H9 (cell line): ENCODE measurements around the gene WIPF2. TPM values are rescaled to one million over a fixed set of nuclear protein-coding genes. Genes with fewer than 3 reads are reported as not detected.

Experiments
- DNase-seq: peaks from one replicate; pipeline ENCODE4 v3.0.0-alpha.2; 2017
- H2AFZ ChIP-seq: one replicate; pipeline ENCODE4 v1.6.1; 2013; ENCODE audit warnings: mild to moderate bottlenecking, low read length, control low read depth, moderate library complexity
- H2AK5ac ChIP-seq: 2 replicates; pipeline ENCODE4 v1.6.1; 2013; ENCODE audit warnings: low read length, control low read depth, mixed read lengths; ENCODE audit not compliant: insufficient read length
- H2BK120ac ChIP-seq: one replicate; pipeline ENCODE4 v1.6.1; 2013; ENCODE audit warnings: low read depth, mild to moderate bottlenecking, low read length, control low read depth, inconsistent platforms; ENCODE audit not compliant: poor library complexity, severe bottlenecking
- H2BK12ac ChIP-seq: 2 replicates; pipeline ENCODE4 v1.6.1; 2013; ENCODE audit warnings: low read length, control low read depth, mixed read lengths, low read depth; ENCODE audit not compliant: insufficient read length
- H2BK15ac ChIP-seq: 2 replicates; pipeline ENCODE4 v1.6.1; 2013; ENCODE audit warnings: low read depth, low read length, control low read depth
- H2BK20ac ChIP-seq: one replicate; pipeline ENCODE4 v1.6.1; 2013; ENCODE audit warnings: low read depth, mild to moderate bottlenecking, low read length, control low read depth, inconsistent platforms; ENCODE audit not compliant: poor library complexity, severe bottlenecking
- H2BK5ac ChIP-seq: 2 replicates; pipeline ENCODE4 v1.6.1; 2013; ENCODE audit warnings: low read length, control low read depth, mixed read lengths; ENCODE audit not compliant: insufficient read length
- H3K14ac ChIP-seq: 2 replicates; pipeline ENCODE4 v1.6.1; 2013; ENCODE audit warnings: low read length, control low read depth; ENCODE audit not compliant: insufficient read depth
- H3K18ac ChIP-seq: 2 replicates; pipeline ENCODE4 v1.6.1; 2013; ENCODE audit warnings: low read depth, mild to moderate bottlenecking, mixed read lengths, low read length, control low read depth; ENCODE audit not compliant: insufficient read length
- H3K23ac ChIP-seq: 2 replicates; pipeline ENCODE4 v1.6.1; 2013; ENCODE audit warnings: low read length, control low read depth, mixed read lengths, low read depth; ENCODE audit not compliant: insufficient read length
- H3K23me2 ChIP-seq: 2 replicates; pipeline ENCODE4 v1.6.1; 2013; ENCODE audit warnings: low read depth, mild to moderate bottlenecking, mixed read lengths, low read length, control low read depth; ENCODE audit not compliant: insufficient read length, poor library complexity, severe bottlenecking
- H3K27ac ChIP-seq: 2 replicates; pipeline ENCODE4 v1.5.1; 2013; ENCODE audit warnings: low read length, control low read depth, mixed read lengths, low read depth; ENCODE audit not compliant: insufficient read length
- H3K27me3 ChIP-seq: 2 replicates; pipeline ENCODE4 v1.6.1; 2013; ENCODE audit warnings: low read length, control low read depth, inconsistent platforms; ENCODE audit not compliant: insufficient read depth
- H3K4ac ChIP-seq: 2 replicates; pipeline ENCODE4 v1.6.1; 2013; ENCODE audit warnings: low read depth, mild to moderate bottlenecking, control low read depth, inconsistent platforms, low read length, moderate library complexity
- H3K4me1 ChIP-seq: 2 replicates; pipeline ENCODE4 v1.6.1; 2013; ENCODE audit warnings: low read length, control low read depth, inconsistent platforms; ENCODE audit not compliant: insufficient read depth
- H3K4me2 ChIP-seq: 2 replicates; pipeline ENCODE4 v1.6.1; 2013; ENCODE audit warnings: low read length, control low read depth, mixed read lengths; ENCODE audit not compliant: insufficient read length, insufficient read depth
- H3K56ac ChIP-seq: 2 replicates; pipeline ENCODE4 v1.6.1; 2013; ENCODE audit warnings: low read depth, mild to moderate bottlenecking, mixed read lengths, low read length, control low read depth; ENCODE audit not compliant: insufficient read length
- H3K79me1 ChIP-seq: 2 replicates; pipeline ENCODE4 v1.6.1; 2013; ENCODE audit warnings: low read depth, mild to moderate bottlenecking, moderate library complexity, low read length, control low read depth, inconsistent platforms; ENCODE audit not compliant: insufficient read depth, poor library complexity, severe bottlenecking
- H3K79me2 ChIP-seq: 2 replicates; pipeline ENCODE4 v1.6.1; 2013; ENCODE audit warnings: low read length, control low read depth, inconsistent platforms; ENCODE audit not compliant: insufficient read depth
- H3K9ac ChIP-seq: 2 replicates; pipeline ENCODE4 v1.6.1; 2013; ENCODE audit warnings: low read length, control low read depth, mixed read lengths; ENCODE audit not compliant: insufficient read length; ENCODE audit errors: extremely low read depth
- H3K9me3 ChIP-seq: one replicate; pipeline ENCODE4 v1.6.1; 2013; ENCODE audit warnings: low read depth, low read length, inconsistent platforms; ENCODE audit not compliant: control insufficient read depth
- H3T11ph ChIP-seq: one replicate; pipeline ENCODE4 v1.6.1; 2013; ENCODE audit warnings: mild to moderate bottlenecking, low read length, control low read depth, inconsistent platforms
- H4K20me1 ChIP-seq: one replicate; pipeline ENCODE4 v1.6.1; 2013; ENCODE audit not compliant: control insufficient read depth, insufficient read length, insufficient read depth
- H4K5ac ChIP-seq: 2 replicates; pipeline ENCODE4 v1.6.1; 2013; ENCODE audit warnings: low read depth, mild to moderate bottlenecking, mixed read lengths, low read length, control low read depth; ENCODE audit not compliant: insufficient read length
- H4K8ac ChIP-seq: replicated peaks from 2 replicates; pipeline ENCODE4 v1.6.1; 2013; ENCODE audit warnings: low read length, control low read depth, mixed read lengths, low read depth; ENCODE audit not compliant: insufficient read length
- H4K91ac ChIP-seq: 2 replicates; pipeline ENCODE4 v1.6.1; 2013; ENCODE audit warnings: low read depth, mild to moderate bottlenecking, moderate library complexity, mixed read lengths, low read length, control low read depth; ENCODE audit not compliant: insufficient read length
- H3K27ac Mint-ChIP-seq, 3 experiments: 2 replicates in 2 of 3; 3 replicates in 1 of 3; pipeline ENCODE4 v1.8.0; 2020 to 2021; ENCODE audit warnings: mixed read lengths in 3 of 3, mild to moderate bottlenecking in 1 of 3, moderate library complexity in 1 of 3
- H3K27me3 Mint-ChIP-seq: 2 replicates; pipeline ENCODE4 v1.8.0; 2021; ENCODE audit warnings: low read depth, mild to moderate bottlenecking, moderate library complexity, mixed read lengths
- H3K36me3 Mint-ChIP-seq, 3 experiments: 2 replicates in 2 of 3; 3 replicates in 1 of 3; pipeline ENCODE4 v1.8.0; 2020 to 2021; ENCODE audit warnings: low read depth in 3 of 3, mixed read lengths in 3 of 3; ENCODE audit not compliant: insufficient read depth in 1 of 3
- H3K4me1 Mint-ChIP-seq, 2 experiments: 2 replicates each; pipeline ENCODE4 v1.8.0; 2020; ENCODE audit warnings: mixed read lengths in 2 of 2
- H3K4me3 Mint-ChIP-seq, 2 experiments: 2 replicates in 1 of 2; 3 replicates in 1 of 2; pipeline ENCODE4 v1.8.0; 2020 to 2021; ENCODE audit warnings: mild to moderate bottlenecking in 2 of 2, mixed read lengths in 2 of 2, moderate library complexity in 1 of 2
- H3K9me3 Mint-ChIP-seq, 2 experiments: 2 replicates in 1 of 2; 3 replicates in 1 of 2; pipeline ENCODE4 v1.8.0; 2020; ENCODE audit warnings: mild to moderate bottlenecking in 2 of 2, mixed read lengths in 2 of 2, moderate library complexity in 1 of 2
- WGBS: extraction: QIAGEN DNeasy Blood & Tissue Kit; methylation state at CpG from one replicate; pipeline ENCODE4 v1.1.7; 2013; ENCODE audit warnings: missing lambda C conversion rate, low lambda C conversion rate, mixed read lengths; ENCODE audit not compliant: insufficient read length; ENCODE audit errors: extremely low coverage; 5-methylcytosine and 5-hydroxymethylcytosine counted together
- total RNA-seq: library from RNA; stranded (reverse); gene quantifications from 2 replicates; pipeline ENCODE4 v1.2.1, GENCODE V29; 2021
- TF ChIP-seq, protein P1 (sequence below): fragments of 200-600 bp; sonication (generic); conservative IDR thresholded peaks from 3 replicates; pipeline ENCODE4 v1.8.0; 2021; ENCODE audit warnings: antibody characterized with exemption, mild to moderate bottlenecking

The WIPF2 gene
- total RNA-seq, 1 experiment from 2014 or later = 24.2 TPM

DNA sequence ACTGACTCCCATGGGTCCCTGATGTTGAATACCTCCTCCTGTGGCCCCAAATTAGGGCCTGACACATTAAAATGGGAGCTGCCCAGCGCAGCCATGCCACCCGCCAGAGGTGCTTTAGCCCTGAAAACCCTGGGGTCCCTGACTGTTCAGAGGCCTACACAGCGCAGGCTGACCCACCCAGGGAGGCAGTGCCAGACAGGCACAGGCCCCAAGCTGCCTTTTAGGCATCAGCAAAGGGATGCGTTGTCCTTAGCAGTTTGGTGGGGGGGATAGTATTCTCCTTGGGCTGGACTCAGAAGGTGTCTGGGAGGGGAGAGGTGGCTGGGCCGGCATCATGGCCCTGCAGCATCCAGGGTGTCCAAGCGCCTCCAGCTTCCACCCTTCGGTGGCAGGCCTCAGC is 40.4 kb upstream of the WIPF2 start:
- TF ChIP-seq, protein P1, sequence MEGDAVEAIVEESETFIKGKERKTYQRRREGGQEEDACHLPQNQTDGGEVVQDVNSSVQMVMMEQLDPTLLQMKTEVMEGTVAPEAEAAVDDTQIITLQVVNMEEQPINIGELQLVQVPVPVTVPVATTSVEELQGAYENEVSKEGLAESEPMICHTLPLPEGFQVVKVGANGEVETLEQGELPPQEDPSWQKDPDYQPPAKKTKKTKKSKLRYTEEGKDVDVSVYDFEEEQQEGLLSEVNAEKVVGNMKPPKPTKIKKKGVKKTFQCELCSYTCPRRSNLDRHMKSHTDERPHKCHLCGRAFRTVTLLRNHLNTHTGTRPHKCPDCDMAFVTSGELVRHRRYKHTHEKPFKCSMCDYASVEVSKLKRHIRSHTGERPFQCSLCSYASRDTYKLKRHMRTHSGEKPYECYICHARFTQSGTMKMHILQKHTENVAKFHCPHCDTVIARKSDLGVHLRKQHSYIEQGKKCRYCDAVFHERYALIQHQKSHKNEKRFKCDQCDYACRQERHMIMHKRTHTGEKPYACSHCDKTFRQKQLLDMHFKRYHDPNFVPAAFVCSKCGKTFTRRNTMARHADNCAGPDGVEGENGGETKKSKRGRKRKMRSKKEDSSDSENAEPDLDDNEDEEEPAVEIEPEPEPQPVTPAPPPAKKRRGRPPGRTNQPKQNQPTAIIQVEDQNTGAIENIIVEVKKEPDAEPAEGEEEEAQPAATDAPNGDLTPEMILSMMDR = no peak
- H3K36me3 Mint-ChIP-seq = peaks cover 11 to 28% (median 17%) of the 10 kb centered on the region in 3 experiments
- H3K4me2 ChIP-seq = peak overlapping the region; percentile 1

More for the DNA sequence above, 40.4 kb upstream of the WIPF2 start:
- no peak overlapping the region for H3K27ac ChIP-seq
- H3K4ac ChIP-seq = no peak overlapping the region
- no peak overlapping the region for H2BK12ac ChIP-seq
- no peak overlapping the region for H2BK120ac ChIP-seq
- no peaks in the 10 kb centered on the region; the same call in 1 of the 2 replicates for H3K27me3 ChIP-seq
- H3K23ac ChIP-seq = no peak overlapping the region
- no peaks in the 10 kb centered on the region for H3K23me2 ChIP-seq
- H3K27ac Mint-ChIP-seq = 0 out of 7 replicates have a peak overlapping the region, but pooled peaks of 1 of the 3 experiments have one; percentile 20
- H3K9me3 Mint-ChIP-seq = no peaks in the 10 kb centered on the region
- no peak overlapping the region for H3K9ac ChIP-seq
- no peaks in the 10 kb centered on the region; the same call in 1 of the 2 replicates for H3K27me3 Mint-ChIP-seq
- no peak overlapping the region for H2AK5ac ChIP-seq
- H3K4me1 Mint-ChIP-seq = peaks cover 25 to 33% of the 10 kb centered on the region in 2 experiments
- no peak overlapping the region for H4K5ac ChIP-seq
- WGBS = no CpG with 5 or more reads among the region's 7 CpGs
- peaks cover 2% of the 10 kb centered on the region for H4K20me1 ChIP-seq
- no peak overlapping the region for H2AFZ ChIP-seq
- no peak overlapping the region for H3K14ac ChIP-seq
- peaks cover 5% of the 10 kb centered on the region; the same call in 1 of the 2 replicates for H3K4me1 ChIP-seq
- no peak for DNase-seq
- no peak overlapping the region for H2BK15ac ChIP-seq
- no peaks in the 10 kb centered on the region for H3K79me1 ChIP-seq
- H4K91ac ChIP-seq = no peak overlapping the region
- no peak overlapping the region for H3T11ph ChIP-seq
- H3K56ac ChIP-seq = no peak overlapping the region
- no peak overlapping the region for H2BK20ac ChIP-seq
- no peak overlapping the region for H4K8ac ChIP-seq
- no peak overlapping the region for H3K18ac ChIP-seq
- H3K9me3 ChIP-seq = no peaks in the 10 kb centered on the region
- H3K79me2 ChIP-seq = no peaks in the 10 kb centered on the region
- H3K4me3 Mint-ChIP-seq = peak overlapping the region; percentile 51 to 69
- no peak overlapping the region for H2BK5ac ChIP-seq
